GM19193 (cell line): ENCODE measurements around the gene NUP62.

Source experiments
- POLR2A ChIP-seq: IDR thresholded peaks from 4 replicates; pipeline ENCODE4 v1.6.1; 2011; ENCODE audit not compliant: insufficient read depth, insufficient read length; ENCODE audit errors: extremely low read depth

Gene NUP62

GRCh38 chr19:49952906-49953305 is 23.6 kb upstream of the NUP62 start:
- no peak for TF ChIP-seq POLR2A

GRCh38 chr19:49952479-49952836 is 23.2 kb upstream of the NUP62 start:
- TF ChIP-seq POLR2A: no peak

- TF ChIP-seq POLR2A: no peak
These were observed 22.6 kb upstream of the NUP62 start for GRCh38 chr19:49951806-49952478.

GRCh38 chr19:49950956-49951526 is 21.7 kb upstream of the NUP62 start:
- TF ChIP-seq POLR2A: no peak

GRCh38 chr19:49950590-49950948 is 21.3 kb upstream of the NUP62 start:
- TF ChIP-seq POLR2A: no peak

GRCh38 chr19:49949742-49950589 is 20.7 kb upstream of the NUP62 start:
- TF ChIP-seq POLR2A: no peak

- TF ChIP-seq POLR2A: no peak
These were observed 17.1 kb upstream of the NUP62 start for GRCh38 chr19:49946415-49946814.

- no peak for TF ChIP-seq POLR2A
These were observed 11.1 kb upstream of the NUP62 start for GRCh38 chr19:49940482-49940791.

- no peak for TF ChIP-seq POLR2A
These were observed 10.6 kb upstream of the NUP62 start for GRCh38 chr19:49939721-49940481.

- TF ChIP-seq POLR2A: no peak
These were observed 9.4 kb upstream of the NUP62 start for GRCh38 chr19:49938662-49939061.

- TF ChIP-seq POLR2A: no peak
These were observed 8.6 kb upstream of the NUP62 start for GRCh38 chr19:49937750-49938381.

GRCh38 chr19:49936549-49936948 is 7.2 kb upstream of the NUP62 start:
- TF ChIP-seq POLR2A: no peak

GRCh38 chr19:49933643-49934042 is 4.3 kb upstream of the NUP62 start:
- peak; percentile 12 for TF ChIP-seq POLR2A

- TF ChIP-seq POLR2A: no peak
These were observed 3.4 kb upstream of the NUP62 start for GRCh38 chr19:49932731-49933131.

- no peak for TF ChIP-seq POLR2A
These were observed 2.7 kb upstream of the NUP62 start for GRCh38 chr19:49932041-49932451.
